Fibroblast of lung (primary cell): ENCODE results near the gene CEP120. TPM values are rescaled to one million over a fixed set of nuclear protein-coding genes. Genes with fewer than 3 reads are reported as not detected.

Source experiments
- DNase-seq, 2 donors: peaks; one replicate each; pipeline versions ENCODE4 v3.0.0 to v3.0.0-alpha.2; 2010; ENCODE audit warnings: low read depth in 2 of 2
- H2AFZ ChIP-seq: 2 replicates; pipeline ENCODE4 v1.5.1; 2012; ENCODE audit warnings: low read length, control low read depth, inconsistent platforms
- H3K27ac ChIP-seq: 2 replicates; pipeline ENCODE4 v1.5.1; 2011; ENCODE audit warnings: low read length, control low read depth; ENCODE audit not compliant: insufficient read depth
- H3K27me3 ChIP-seq: 2 replicates; pipeline ENCODE4 v1.5.1; 2011; ENCODE audit warnings: mild to moderate bottlenecking, low read length; ENCODE audit not compliant: control insufficient read depth, insufficient read depth
- H3K36me3 ChIP-seq: 2 replicates; pipeline ENCODE4 v1.5.1; 2011; ENCODE audit warnings: low read length; ENCODE audit not compliant: control insufficient read depth, insufficient read depth
- H3K4me1 ChIP-seq: 2 replicates; pipeline ENCODE4 v1.5.1; 2011; ENCODE audit warnings: low read length; ENCODE audit not compliant: control insufficient read depth, insufficient read depth; ENCODE audit errors: extremely low read depth
- H3K4me2 ChIP-seq: 2 replicates; pipeline ENCODE4 v1.5.1; 2011; ENCODE audit warnings: low read length, control low read depth; ENCODE audit not compliant: insufficient read depth; ENCODE audit errors: extremely low read depth
- H3K4me3 ChIP-seq, 4 experiments: fragments of 200-600 bp in 1 of 4; sonication (generic) in 1 of 4; replicated peaks in 1 of 4; 2 replicates each; pipeline ENCODE4 v1.5.1; 2011 to 2016; ENCODE audit warnings: low read length in 4 of 4, low read depth in 3 of 4, mild to moderate bottlenecking in 3 of 4, control low read depth in 2 of 4, inconsistent platforms in 1 of 4, mixed read lengths in 1 of 4; ENCODE audit not compliant: insufficient read depth in 1 of 4; ENCODE audit errors: control extremely low read depth in 1 of 4
- H3K79me2 ChIP-seq: 2 replicates; pipeline ENCODE4 v1.5.1; 2012; ENCODE audit warnings: mild to moderate bottlenecking, low read length, inconsistent platforms; ENCODE audit not compliant: control insufficient read depth, insufficient read depth
- H3K9ac ChIP-seq: 2 replicates; pipeline ENCODE4 v1.5.1; 2011; ENCODE audit warnings: mild to moderate bottlenecking, low read length, control low read depth; ENCODE audit not compliant: insufficient read depth
- H3K9me3 ChIP-seq: 2 replicates; pipeline ENCODE4 v1.5.1; 2012; ENCODE audit warnings: low read depth, low read length; ENCODE audit not compliant: control insufficient read depth, insufficient read depth
- H4K20me1 ChIP-seq: 2 replicates; pipeline ENCODE4 v1.5.1; 2011; ENCODE audit warnings: low read length; ENCODE audit not compliant: control insufficient read depth, insufficient read depth; ENCODE audit errors: extremely low read depth
- EZH2 ChIP-seq: IDR thresholded peaks from 2 replicates; pipeline ENCODE4 v1.5.1; 2012; ENCODE audit warnings: low read length, control low read depth, mild to moderate bottlenecking; ENCODE audit errors: missing control alignments
- polyA plus RNA-seq, 2 donors: library from polyadenylated mRNA; depleted of rRNA in 1 of 2; stranded (reverse) in 1 of 2; unstranded in 1 of 2; fragments of >200 nt; gene quantifications; 2 replicates each; pipeline ENCODE4 v1.2.1, GENCODE V29; 2011 to 2012; ENCODE audit warnings: missing spikeins in 1 of 2
- total RNA-seq: library from RNA; depleted of rRNA; stranded (reverse); fragments of >200 nt; gene quantifications from 2 replicates; pipeline ENCODE4 v1.2.1, GENCODE V29; 2014
- TF ChIP-seq, protein P1 (sequence below), 2 donors: IDR thresholded peaks in 1 of 2; conservative IDR thresholded peaks in 1 of 2; 1 replicate in 1 of 2; 2 replicates in 1 of 2; pipeline ENCODE4 v1.5.1; 2011 to 2012; ENCODE audit warnings: low read length in 2 of 2, control low read depth in 1 of 2, inconsistent platforms in 1 of 2, low read depth in 1 of 2, mild to moderate bottlenecking in 1 of 2

Gene CEP120
- total and polyA plus RNA-seq, 2 donors (not counting 1 experiment from before 2014, with no cell fraction given): 14.8 to 22.3 TPM

DNA sequence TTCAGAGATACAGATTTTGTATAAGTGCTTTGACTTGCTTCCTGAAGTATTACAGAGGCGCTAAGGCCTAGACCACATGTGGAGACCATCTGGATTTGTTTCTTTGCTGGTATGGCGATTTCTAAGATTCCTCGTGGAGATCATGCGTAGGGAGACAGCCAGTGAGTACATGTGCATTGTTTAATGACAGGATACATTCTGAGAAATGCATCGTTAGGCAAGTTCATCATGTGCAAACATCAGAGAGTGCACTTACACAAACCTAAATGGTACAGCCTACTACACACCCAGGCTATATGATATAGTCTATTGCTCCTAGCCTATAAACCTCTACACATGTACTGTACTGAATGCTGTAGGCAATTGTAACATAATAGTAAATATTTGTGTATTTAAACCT is 16.5 kb upstream of the CEP120 start:
- TF ChIP-seq, protein P1, sequence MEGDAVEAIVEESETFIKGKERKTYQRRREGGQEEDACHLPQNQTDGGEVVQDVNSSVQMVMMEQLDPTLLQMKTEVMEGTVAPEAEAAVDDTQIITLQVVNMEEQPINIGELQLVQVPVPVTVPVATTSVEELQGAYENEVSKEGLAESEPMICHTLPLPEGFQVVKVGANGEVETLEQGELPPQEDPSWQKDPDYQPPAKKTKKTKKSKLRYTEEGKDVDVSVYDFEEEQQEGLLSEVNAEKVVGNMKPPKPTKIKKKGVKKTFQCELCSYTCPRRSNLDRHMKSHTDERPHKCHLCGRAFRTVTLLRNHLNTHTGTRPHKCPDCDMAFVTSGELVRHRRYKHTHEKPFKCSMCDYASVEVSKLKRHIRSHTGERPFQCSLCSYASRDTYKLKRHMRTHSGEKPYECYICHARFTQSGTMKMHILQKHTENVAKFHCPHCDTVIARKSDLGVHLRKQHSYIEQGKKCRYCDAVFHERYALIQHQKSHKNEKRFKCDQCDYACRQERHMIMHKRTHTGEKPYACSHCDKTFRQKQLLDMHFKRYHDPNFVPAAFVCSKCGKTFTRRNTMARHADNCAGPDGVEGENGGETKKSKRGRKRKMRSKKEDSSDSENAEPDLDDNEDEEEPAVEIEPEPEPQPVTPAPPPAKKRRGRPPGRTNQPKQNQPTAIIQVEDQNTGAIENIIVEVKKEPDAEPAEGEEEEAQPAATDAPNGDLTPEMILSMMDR (conservative IDR thresholded peaks at IDR 0.05 in 1 of 2, IDR thresholded peaks at IDR 0.05 in 1 of 2; ENCODE audit: low read depth in 1 of 2, low read length in 2 of 2): no peak
- no peak for TF ChIP-seq EZH2
- Histone ChIP-seq H3K79me2 (no peaks in the 10 kb centered on the region), H3K9ac (no peak overlapping the region), H4K20me1 (no peaks in the 10 kb centered on the region), H2AFZ (no peak overlapping the region), H3K27me3 (no peaks in the 10 kb centered on the region), H3K4me3 (no peak overlapping the region), H3K4me2 (no peak overlapping the region), H3K4me1 (no peaks in the 10 kb centered on the region), H3K36me3 (no peaks in the 10 kb centered on the region), H3K27ac (no peak overlapping the region), H3K9me3 (no peaks in the 10 kb centered on the region)
- DNase-seq: no peak

DNA sequence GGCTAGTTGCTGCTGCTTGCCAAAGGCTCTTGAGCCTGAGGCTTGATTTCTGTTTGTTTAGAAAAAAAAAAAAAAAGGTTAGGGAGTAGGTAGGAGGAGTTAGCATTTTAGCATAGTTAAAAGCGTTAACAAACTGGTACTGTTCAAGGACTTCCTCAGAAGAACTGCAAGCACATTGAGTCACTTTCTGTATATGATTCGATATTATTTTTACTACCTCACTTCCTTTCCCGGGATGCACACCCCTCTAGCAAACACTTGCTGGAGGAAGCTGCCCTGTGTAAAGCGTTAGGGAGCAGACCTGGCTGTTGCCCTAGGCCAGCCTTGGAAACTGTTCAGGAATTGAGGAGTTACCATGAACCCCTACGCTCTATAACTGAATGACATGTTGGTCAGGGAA is 15.7 kb upstream of the CEP120 start:
- TF ChIP-seq, protein P1 (conservative IDR thresholded peaks at IDR 0.05 in 1 of 2, IDR thresholded peaks at IDR 0.05 in 1 of 2; ENCODE audit: low read depth in 1 of 2, low read length in 2 of 2): no peak
- no peak for TF ChIP-seq EZH2
- H3K9me3 ChIP-seq: no peaks in the 10 kb centered on the region
- no peaks in the 10 kb centered on the region for H3K36me3 ChIP-seq
- H3K4me3 ChIP-seq: no peak overlapping the region
- DNase-seq: peak in 1 of 2 donors; percentile 14
- H3K4me1 ChIP-seq: no peaks in the 10 kb centered on the region
- H4K20me1 ChIP-seq: no peaks in the 10 kb centered on the region
- H3K27me3 ChIP-seq: no peaks in the 10 kb centered on the region
- H3K4me2 ChIP-seq: no peak overlapping the region
- H3K79me2 ChIP-seq: no peaks in the 10 kb centered on the region
- H2AFZ ChIP-seq: no peak overlapping the region
- H3K27ac ChIP-seq: no peak overlapping the region
- H3K9ac ChIP-seq: no peak overlapping the region

DNA sequence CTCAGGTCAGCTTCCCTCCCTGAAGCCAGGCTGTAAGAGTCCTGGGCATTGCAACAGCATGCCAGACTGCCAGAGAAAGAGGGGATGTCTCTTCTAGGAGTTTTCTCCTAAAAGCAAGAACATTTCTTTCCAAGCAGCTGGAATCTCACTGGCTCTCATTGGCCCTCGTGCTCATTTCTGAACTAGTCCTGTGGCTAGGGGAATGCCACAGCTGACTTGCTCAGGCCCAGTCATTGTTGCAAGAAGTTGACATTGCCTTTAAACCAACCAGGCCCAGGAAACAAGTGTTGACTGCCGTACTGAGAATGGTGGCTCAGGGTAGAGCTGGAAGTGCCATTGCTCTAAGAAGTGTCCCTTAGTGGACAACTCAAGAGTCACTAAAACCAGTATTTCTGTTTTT is 15.0 kb upstream of the CEP120 start:
- no peak for DNase-seq
- H3K4me2 ChIP-seq: no peak overlapping the region
- H3K79me2 ChIP-seq: no peaks in the 10 kb centered on the region
- no peak overlapping the region for H3K27ac ChIP-seq
- H4K20me1 ChIP-seq: no peaks in the 10 kb centered on the region
- no peaks in the 10 kb centered on the region for H3K4me1 ChIP-seq
- H3K4me3 ChIP-seq: no peak overlapping the region
- TF ChIP-seq EZH2: no peak
- TF ChIP-seq, protein P1 (conservative IDR thresholded peaks at IDR 0.05 in 1 of 2, IDR thresholded peaks at IDR 0.05 in 1 of 2; ENCODE audit: low read depth in 1 of 2, low read length in 2 of 2): no peak
- no peaks in the 10 kb centered on the region for H3K36me3 ChIP-seq
- no peaks in the 10 kb centered on the region for H3K9me3 ChIP-seq
- H2AFZ ChIP-seq: no peak overlapping the region
- H3K9ac ChIP-seq: no peak overlapping the region
- H3K27me3 ChIP-seq: no peaks in the 10 kb centered on the region
